ENCODE results near the gene ITGB3.
A peak's percentile ranks its signal among the peaks of the same experiment; 100 is the strongest.

DNA sequence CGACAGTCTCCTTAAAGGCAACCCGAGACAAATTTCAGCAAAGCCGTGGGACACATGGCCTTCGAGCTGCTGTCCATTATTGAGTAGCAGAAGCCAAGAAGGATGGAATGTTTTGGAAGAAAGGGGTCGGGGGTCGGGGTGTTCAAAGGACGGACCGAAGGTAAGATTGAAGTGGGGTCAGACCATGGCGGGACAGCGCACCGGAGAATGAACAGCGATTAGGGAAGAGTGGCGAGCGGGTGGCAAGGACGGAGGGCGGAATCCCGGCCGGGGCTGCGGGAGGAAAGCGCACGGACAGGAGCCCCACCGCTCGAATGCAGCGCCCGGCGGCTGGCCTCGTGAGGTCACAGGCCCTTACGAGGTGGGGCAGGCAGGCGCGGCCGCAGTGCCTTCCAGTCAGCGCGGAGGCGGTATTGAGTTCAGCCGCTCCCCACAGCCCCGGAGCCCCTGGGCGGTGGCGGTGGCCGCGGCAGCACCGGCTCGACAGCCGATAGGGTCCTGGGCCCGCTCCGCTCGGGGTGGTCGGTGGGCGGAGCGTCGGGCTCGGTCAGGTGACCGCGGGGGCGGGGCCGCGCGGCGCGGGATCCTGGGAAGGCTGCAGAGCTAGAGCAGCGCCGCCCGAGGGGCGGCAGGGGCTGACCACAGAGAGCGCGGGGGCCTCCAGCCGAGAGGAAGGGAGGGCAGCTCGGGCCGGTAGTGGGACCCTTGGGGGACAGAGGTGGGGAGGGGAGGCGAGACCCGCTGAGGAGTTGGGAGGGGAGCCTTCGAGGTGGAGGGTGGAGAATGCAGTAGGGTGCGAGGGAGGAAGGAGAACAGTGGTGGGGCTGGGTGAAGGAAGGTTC is 70.0 kb downstream of the ITGB3 start, which contains the start of gene EFCAB13:
- TF ChIP-seq CTCF (IDR thresholded peaks at IDR 0.05; ENCODE audit: insufficient read depth, low read length, poor library complexity, severe bottlenecking) (peak; percentile 10), EZH2phosphoT487 (conservative IDR thresholded peaks at IDR 0.05; ENCODE audit: low read length) (no peak)

Data from SU-DHL-6 (cell line).